Coronary artery (tissue), 2 donors: Measurements from ENCODE around the gene CSGALNACT2.

Experiments used
- DNase-seq: peaks from one replicate; pipeline ENCODE4 v3.0.0-alpha.2; 2017; ENCODE audit warnings: low spot score
- H3K27ac ChIP-seq, 2 donors: fragments of 200-600 bp; sonication (generic); one replicate each; pipeline ENCODE4 v1.5.1; 2016 to 2019
- H3K4me3 ChIP-seq: fragments of 200-600 bp; sonication (generic); 2 replicates; pipeline ENCODE4 v1.5.1; 2016; ENCODE audit warnings: mild to moderate bottlenecking, moderate library complexity
- TF ChIP-seq, protein P1 (sequence below): fragments of 200-600 bp; sonication (generic); IDR thresholded peaks from one replicate; pipeline ENCODE4 v1.5.1; 2019; ENCODE audit warnings: antibody characterized with exemption

Gene CSGALNACT2

DNA sequence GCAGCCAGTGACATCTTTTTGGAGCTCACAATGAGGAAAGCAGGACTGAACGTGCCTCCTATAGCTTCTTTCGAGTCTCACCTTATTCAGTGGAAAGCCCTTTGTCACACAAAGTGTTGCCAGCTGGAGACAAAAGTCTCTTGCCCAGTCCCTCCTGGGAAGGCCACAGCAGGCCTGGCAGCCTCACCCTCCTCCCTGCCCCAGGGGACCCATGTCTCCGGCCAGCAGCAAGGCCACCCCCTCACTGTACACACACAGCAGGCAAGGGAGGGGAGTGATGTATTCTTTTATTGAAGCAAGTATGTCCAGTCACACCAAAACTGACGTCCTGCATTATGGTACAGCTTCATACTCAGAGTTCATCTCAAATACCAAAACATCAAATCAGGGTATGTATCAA, 56.0 kb downstream of the CSGALNACT2 start:
- Histone ChIP-seq H3K4me3 (no peak overlapping the region), H3K27ac (no peak overlapping the region)
- TF ChIP-seq, protein P1, sequence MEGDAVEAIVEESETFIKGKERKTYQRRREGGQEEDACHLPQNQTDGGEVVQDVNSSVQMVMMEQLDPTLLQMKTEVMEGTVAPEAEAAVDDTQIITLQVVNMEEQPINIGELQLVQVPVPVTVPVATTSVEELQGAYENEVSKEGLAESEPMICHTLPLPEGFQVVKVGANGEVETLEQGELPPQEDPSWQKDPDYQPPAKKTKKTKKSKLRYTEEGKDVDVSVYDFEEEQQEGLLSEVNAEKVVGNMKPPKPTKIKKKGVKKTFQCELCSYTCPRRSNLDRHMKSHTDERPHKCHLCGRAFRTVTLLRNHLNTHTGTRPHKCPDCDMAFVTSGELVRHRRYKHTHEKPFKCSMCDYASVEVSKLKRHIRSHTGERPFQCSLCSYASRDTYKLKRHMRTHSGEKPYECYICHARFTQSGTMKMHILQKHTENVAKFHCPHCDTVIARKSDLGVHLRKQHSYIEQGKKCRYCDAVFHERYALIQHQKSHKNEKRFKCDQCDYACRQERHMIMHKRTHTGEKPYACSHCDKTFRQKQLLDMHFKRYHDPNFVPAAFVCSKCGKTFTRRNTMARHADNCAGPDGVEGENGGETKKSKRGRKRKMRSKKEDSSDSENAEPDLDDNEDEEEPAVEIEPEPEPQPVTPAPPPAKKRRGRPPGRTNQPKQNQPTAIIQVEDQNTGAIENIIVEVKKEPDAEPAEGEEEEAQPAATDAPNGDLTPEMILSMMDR: no peak
- no peak for DNase-seq

DNA sequence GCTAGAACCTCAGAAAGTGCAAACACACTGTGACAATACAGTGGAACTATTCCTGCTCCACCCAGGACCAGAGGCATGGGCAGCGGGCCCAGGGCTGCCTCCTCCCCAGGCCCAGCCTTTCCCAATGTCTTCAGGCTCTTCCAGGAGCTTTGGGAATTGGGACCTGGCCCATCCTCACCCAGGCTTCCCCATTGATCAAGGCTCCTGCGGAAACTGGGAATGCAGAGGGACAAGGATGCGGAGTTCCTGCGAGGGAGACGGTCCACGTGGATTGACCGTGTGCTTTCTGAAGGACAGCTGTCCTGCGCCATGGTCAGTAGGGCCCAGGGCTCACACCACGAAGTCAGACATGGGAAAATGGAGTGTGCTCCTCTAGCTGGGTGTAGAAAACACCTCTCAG, 56.6 kb downstream of the CSGALNACT2 start:
- TF ChIP-seq, protein P1: no peak
- H3K27ac ChIP-seq: no peak overlapping the region
- no peak for DNase-seq
- no peak overlapping the region for H3K4me3 ChIP-seq

DNA sequence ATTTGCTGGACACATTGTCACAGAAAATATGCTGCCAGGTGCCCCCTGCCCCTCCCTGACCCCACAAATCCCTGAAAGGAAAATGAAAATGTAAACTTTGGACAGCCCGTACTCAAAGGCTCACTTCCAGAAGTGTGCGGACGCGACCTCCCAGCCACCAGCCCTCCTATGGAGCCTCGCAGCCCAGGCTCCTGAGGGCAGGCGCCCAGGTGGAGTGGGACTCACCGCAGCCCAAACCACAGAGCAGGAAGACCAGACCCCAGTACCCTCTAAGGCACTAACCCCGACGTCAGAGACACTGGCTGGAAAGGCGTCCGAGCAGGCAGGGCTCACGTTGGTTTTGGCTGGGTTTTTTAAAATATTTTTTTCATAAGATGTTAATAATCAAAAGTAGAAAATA, 57.3 kb downstream of the CSGALNACT2 start:
- TF ChIP-seq, protein P1: no peak
- Histone ChIP-seq H3K4me3 (no peak overlapping the region), H3K27ac (no peak overlapping the region)
- peak; percentile 62 for DNase-seq

DNA sequence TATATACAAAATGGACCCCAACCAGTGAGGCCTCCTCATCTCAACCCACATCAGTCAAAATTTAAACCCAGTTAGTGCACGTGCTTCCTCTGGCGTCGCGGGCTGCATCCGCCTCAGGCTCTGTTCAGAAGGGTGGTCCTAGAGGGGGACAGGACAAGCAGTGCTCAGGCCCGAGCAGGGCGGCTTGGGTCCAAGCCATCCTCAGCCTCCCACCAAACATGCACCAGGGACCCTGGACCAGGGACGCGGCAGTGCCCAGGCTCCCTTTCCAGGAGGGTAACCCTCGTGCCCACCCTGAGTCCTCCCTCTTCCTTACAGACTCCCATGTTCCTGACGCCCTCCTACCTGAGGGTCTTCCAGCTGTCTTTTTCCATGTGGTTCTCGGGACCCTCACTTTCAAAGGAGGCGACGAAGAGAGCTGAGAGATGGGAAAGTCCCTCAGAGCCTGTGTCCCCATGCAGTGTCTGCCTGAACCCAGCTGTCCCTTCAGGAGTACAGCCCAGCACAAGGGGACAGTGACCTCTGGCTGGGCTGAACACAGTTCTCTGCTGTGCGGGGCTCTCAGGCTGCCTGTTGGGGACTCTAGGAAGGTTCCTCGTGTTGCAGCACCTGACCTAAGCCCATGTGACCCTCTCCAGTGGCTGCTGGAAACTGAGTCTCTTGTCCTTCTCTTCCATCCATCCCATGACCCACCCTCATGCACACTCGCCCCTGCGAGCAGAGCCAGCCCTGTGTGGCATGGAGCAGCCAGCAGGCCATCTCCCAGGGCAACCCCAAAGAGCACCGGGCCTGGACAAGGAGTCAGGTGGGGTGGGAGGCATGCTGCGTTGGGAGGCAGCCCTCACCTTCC, 58.1 kb downstream of the CSGALNACT2 start:
- H3K4me3 ChIP-seq: no peak overlapping the region
- DNase-seq: no peak
- TF ChIP-seq, protein P1: no peak
- no peak overlapping the region for H3K27ac ChIP-seq

DNA sequence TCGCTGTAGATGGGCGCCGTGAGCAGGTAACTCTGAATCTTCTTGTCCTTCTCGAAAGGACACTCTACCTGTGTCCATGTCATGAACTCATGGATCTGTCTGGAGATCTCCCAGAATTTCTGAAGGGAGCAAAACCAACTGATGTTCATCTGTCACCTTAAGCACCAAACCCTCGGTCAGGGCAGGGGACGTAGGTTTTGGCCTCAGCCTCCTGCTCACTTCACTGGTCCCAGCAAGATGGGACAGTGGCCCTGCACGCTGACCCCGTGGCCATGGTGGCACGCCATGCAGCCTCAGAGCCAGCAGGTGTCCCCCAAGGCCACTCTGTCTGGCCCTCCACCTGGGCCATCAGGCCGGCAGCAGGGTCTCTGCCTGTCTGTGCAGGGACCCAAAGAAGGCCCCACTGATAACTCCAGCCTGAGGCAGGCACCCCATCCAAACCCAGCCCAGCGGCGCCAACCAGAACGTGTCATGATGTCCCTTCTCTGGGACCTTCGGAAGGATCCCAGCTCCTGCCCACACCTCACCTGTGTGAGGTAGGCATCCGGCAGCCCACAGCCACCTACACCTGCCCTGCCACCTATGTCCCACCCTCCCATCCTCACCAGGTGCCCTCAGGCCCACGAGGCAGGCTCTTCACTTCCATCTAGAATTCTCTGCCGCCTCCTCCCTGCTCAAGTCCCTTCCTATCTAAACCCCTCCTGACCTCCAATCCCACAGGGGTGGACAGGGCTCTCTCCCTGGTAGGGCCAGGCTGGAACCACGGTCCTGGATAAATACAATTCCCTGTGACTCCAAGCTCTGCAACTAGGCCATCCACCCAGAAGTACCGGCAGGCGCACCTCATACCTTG, 59.0 kb downstream of the CSGALNACT2 start:
- DNase-seq: peak; percentile 60
- Histone ChIP-seq H3K27ac (no peak overlapping the region), H3K4me3 (no peak overlapping the region)
- TF ChIP-seq, protein P1: no peak

DNA sequence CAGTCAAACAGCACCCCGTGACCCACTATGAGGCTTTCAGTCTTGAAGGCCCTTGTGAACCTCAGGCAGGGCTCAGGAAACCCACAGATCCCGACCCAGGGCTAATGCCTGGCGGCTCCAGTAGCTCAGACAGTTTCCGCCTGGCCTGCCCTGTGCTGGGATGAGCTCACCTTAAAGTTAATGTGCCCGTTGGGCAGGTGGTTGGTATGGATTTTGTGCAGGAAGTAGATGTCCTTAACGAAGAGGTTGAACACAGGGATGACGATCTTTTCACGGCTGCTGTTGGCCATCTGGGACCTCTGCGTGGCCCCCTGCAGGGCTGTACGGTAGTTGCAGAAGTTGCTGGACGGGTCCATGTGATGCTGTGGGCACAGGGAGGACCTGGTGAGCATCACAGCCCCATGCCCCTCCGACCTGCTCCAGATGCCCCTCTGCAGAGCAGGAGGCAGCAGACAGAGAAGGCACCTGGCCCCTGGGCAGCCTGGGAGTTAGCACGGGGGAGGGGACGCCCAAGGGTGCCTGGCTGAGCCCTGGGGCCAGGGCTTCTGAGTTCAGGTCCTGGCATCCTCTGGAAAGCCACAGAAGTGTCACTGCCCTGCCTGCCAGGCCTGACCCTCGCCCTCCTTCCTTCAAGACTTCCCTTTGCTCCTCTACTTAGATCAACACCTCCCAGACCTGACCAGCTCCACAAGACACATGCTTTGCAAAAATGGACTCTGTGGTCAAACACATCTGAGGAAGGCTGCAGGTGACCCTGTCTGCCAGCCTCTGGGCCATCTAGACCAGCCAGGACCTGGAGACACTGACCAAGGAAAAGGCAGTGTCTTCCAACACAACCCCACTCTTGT, 59.8 kb downstream of the CSGALNACT2 start:
- TF ChIP-seq, protein P1: no peak
- Histone ChIP-seq H3K4me3 (no peak overlapping the region), H3K27ac (no peak overlapping the region)
- no peak for DNase-seq
